Lung microvascular endothelial cell (primary cell): ENCODE measurements around the gene NFIB. TPM values are rescaled to one million over a fixed set of nuclear protein-coding genes. Genes with fewer than 3 reads are reported as not detected.
A peak's percentile ranks its signal among the peaks of the same experiment; 100 is the strongest.

Experiments used
- DNase-seq, 2 donors: peaks; one replicate each; pipeline versions ENCODE4 v3.0.0 to v3.0.0-alpha.2; 2010; ENCODE audit warnings: low read depth in 2 of 2
- total RNA-seq: library from RNA; depleted of rRNA; stranded (reverse); fragments of >200 nt; gene quantifications from 2 replicates; pipeline ENCODE4 v1.2.1, GENCODE V29; 2014

The NFIB gene
- total RNA-seq, 1 donor from 2014 or later: 164 TPM

DNA sequence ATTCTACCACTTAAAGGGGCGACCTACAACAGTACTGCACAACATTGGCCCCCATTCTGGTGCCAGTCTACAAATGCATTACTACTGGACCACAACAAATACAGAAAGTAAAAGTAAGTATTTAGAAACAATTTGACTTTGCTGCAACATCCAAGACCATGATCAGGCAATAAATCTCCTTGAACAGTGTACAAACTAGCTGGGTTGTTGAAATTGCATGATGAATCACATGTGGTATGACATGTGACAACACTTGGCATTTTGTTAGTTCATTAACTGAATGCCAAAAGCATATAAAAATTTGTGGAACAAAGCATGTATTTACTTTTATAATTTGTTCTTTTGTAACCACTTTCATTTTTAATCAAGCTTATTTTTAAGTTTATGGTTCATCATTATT, 270.5 kb downstream of the NFIB start:
- no peak for DNase-seq

DNA sequence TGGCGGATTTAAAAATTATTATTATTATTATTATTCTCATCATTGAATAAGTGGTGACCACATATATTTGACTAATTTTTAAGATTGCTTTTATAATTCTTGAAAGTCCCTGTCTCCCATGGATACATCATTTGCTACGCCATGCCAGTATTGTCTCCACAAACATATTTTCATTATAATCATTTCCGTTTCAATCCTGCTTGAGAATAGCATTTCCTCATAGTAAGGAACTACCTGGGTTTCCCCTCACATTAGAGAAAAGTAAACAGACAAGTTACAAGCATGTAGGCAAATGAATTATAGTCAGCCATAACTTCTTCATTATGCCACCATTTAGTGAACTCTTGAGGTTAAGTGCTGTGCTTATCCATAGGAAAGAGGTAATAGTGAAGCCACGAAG, 276.6 kb downstream of the NFIB start:
- DNase-seq: peak in 1 of 2 donors; percentile 48

DNA sequence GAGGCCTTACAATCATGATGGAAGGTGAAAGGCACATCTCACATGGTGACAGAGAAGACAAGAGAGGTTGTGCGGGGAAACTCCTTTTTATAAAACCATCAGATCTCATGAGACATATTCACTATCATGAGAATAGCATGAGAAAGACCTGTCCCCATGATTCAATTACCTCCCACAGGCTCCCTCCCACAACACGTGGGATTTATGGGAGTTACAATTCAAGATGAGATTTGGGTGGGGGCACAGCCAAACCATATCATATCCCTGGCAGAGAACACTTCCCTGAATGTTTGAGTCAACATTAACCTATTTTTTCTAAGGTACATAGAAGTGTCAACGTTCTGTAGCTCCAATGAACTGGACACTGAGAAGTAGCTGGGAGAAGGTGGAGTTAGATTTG, 280.9 kb downstream of the NFIB start:
- DNase-seq: no peak
